H1 (cell line): ENCODE results near the gene HAUS2. TPM values are rescaled to one million over a fixed set of nuclear protein-coding genes. Genes with fewer than 3 reads are reported as not detected.

Experiments used
- CTCF ChIA-PET: fragments of 300-600 bp; sonication (Branson Sonifier 250); formaldehyde crosslinking; loops from one replicate; lab custom pipeline; 2021; ENCODE audit not compliant: partially characterized antibody; lab: Charles Lee
- POLR2A ChIA-PET: fragments of 300-600 bp; sonication (Branson Sonifier 250); formaldehyde crosslinking; loops from one replicate; lab custom pipeline; 2021; ENCODE audit warnings: inconsistent platforms; ENCODE audit not compliant: partially characterized antibody; lab: Charles Lee
- DNase-seq, 2 experiments: peaks; one replicate each; pipeline versions ENCODE4 v3.0.0 to v3.0.0-alpha.2; 2010 to 2022; ENCODE audit warnings: low spot score in 2 of 2, low read depth in 1 of 2, mixed read lengths in 1 of 2
- FAIRE-seq: peaks from 2 replicates; lab custom pipeline; 2011; peaks lifted over from hg19 to GRCh38; lab: Jason Lieb, UNC
- H2AFZ ChIP-seq: 2 replicates; pipeline ENCODE4 v1.8.1; 2012; ENCODE audit warnings: low read length, inconsistent platforms
- H2AK5ac ChIP-seq: 2 replicates; pipeline ENCODE4 v1.6.1; 2013; ENCODE audit warnings: low read depth, low read length
- H2BK120ac ChIP-seq: replicated peaks from 2 replicates; pipeline ENCODE3; 2013; ENCODE audit warnings: low read depth, low read length, inconsistent platforms
- H2BK12ac ChIP-seq: 2 replicates; pipeline ENCODE4 v1.6.1; 2013; ENCODE audit warnings: low read depth, low read length
- H2BK15ac ChIP-seq: 2 replicates; pipeline ENCODE4 v1.6.1; 2013; ENCODE audit warnings: low read length
- H2BK20ac ChIP-seq: 2 replicates; pipeline ENCODE4 v1.6.1; 2013; ENCODE audit warnings: low read length
- H2BK5ac ChIP-seq: 2 replicates; pipeline ENCODE4 v1.6.1; 2013; ENCODE audit warnings: low read depth, low read length
- H3K14ac ChIP-seq: 2 replicates; pipeline ENCODE4 v1.6.1; 2013; ENCODE audit warnings: inconsistent platforms; ENCODE audit not compliant: insufficient read length
- H3K18ac ChIP-seq: 2 replicates; pipeline ENCODE4 v1.6.1; 2013; ENCODE audit warnings: low read length; ENCODE audit errors: extremely low read depth
- H3K23ac ChIP-seq: 2 replicates; pipeline ENCODE4 v1.6.1; 2013; ENCODE audit warnings: inconsistent platforms; ENCODE audit not compliant: insufficient read length
- H3K23me2 ChIP-seq: 2 replicates; pipeline ENCODE4 v1.6.1; 2013; ENCODE audit warnings: low read depth, low read length
- H3K27ac ChIP-seq: 2 replicates; pipeline ENCODE4 v1.6.1; 2011; ENCODE audit warnings: low read depth, low read length, inconsistent platforms
- H3K27me3 ChIP-seq, 4 experiments: replicated peaks in 1 of 4; 1 replicate in 1 of 4; 2 replicates in 3 of 4; pipeline versions ENCODE4 v1.6.1 to v1.8.1; 2011 to 2013; ENCODE audit warnings: low read length in 3 of 4, mild to moderate bottlenecking in 3 of 4, inconsistent platforms in 2 of 4, mixed read lengths in 2 of 4, moderate library complexity in 1 of 4; ENCODE audit not compliant: control insufficient read depth in 3 of 4, insufficient read depth in 3 of 4; ENCODE audit errors: extremely low read depth in 1 of 4
- H3K36me3 ChIP-seq, 4 experiments: 2 replicates each; pipeline versions ENCODE4 v1.6.1 to v1.8.1; 2011 to 2013; ENCODE audit warnings: mild to moderate bottlenecking in 4 of 4, low read length in 3 of 4, moderate library complexity in 2 of 4, control low read depth in 1 of 4, inconsistent platforms in 1 of 4; ENCODE audit not compliant: insufficient read depth in 4 of 4, control insufficient read depth in 2 of 4
- H3K4ac ChIP-seq: replicated peaks from 2 replicates; pipeline ENCODE3; 2013; ENCODE audit warnings: low read length, low read depth, mixed read lengths, inconsistent platforms; ENCODE audit not compliant: insufficient read length
- H3K4me1 ChIP-seq, 4 experiments: replicated peaks in 1 of 4; 1 replicate in 1 of 4; 2 replicates in 3 of 4; pipeline versions ENCODE4 v1.6.1 to v1.8.1; 2011 to 2013; ENCODE audit warnings: low read length in 3 of 4, inconsistent platforms in 2 of 4, mixed read lengths in 1 of 4; ENCODE audit not compliant: insufficient read depth in 4 of 4, control insufficient read depth in 3 of 4
- H3K4me2 ChIP-seq, 2 experiments: 2 replicates each; pipeline versions ENCODE4 v1.6.1 to v1.8.1; 2011 to 2013; ENCODE audit warnings: low read depth in 2 of 2, low read length in 2 of 2, control low read depth in 1 of 2, inconsistent platforms in 1 of 2, mild to moderate bottlenecking in 1 of 2; ENCODE audit not compliant: insufficient read depth in 1 of 2
- H3K4me3 ChIP-seq, 4 experiments: fragments of 200-600, 300-600 bp in 1 of 4; sonication (generic), shearing (Covaris generic), sonication (Bioruptor Twin) in 1 of 4; 2 replicates each; pipeline versions ENCODE4 v1.5.1 to v1.8.1; 2011 to 2016; ENCODE audit warnings: low read length in 4 of 4, low read depth in 3 of 4, control low read depth in 2 of 4, inconsistent platforms in 2 of 4, mild to moderate bottlenecking in 2 of 4, mixed read lengths in 1 of 4, moderate library complexity in 1 of 4; ENCODE audit not compliant: insufficient read depth in 2 of 4; ENCODE audit errors: extremely low read depth in 1 of 4
- H3K56ac ChIP-seq: replicated peaks from 2 replicates; pipeline ENCODE3; 2013; ENCODE audit warnings: low read depth, mild to moderate bottlenecking, mixed read lengths, low read length, inconsistent platforms; ENCODE audit not compliant: insufficient read length
- H3K79me1 ChIP-seq: 2 replicates; pipeline ENCODE4 v1.6.1; 2013; ENCODE audit warnings: low read depth, low read length, control low read depth
- H3K79me2 ChIP-seq, 2 experiments: 2 replicates each; pipeline versions ENCODE4 v1.6.1 to v1.8.1; 2012 to 2013; ENCODE audit warnings: low read length in 2 of 2, mild to moderate bottlenecking in 2 of 2, inconsistent platforms in 1 of 2; ENCODE audit not compliant: insufficient read depth in 2 of 2, control insufficient read depth in 1 of 2
- H3K9ac ChIP-seq, 4 experiments: replicated peaks in 1 of 4; 1 replicate in 1 of 4; 2 replicates in 3 of 4; pipeline versions ENCODE4 v1.6.1 to v1.8.1; 2011 to 2013; ENCODE audit warnings: low read depth in 3 of 4, low read length in 3 of 4, control low read depth in 2 of 4, mild to moderate bottlenecking in 2 of 4, moderate library complexity in 2 of 4, inconsistent platforms in 1 of 4; ENCODE audit errors: extremely low read depth in 1 of 4
- H3K9me3 ChIP-seq, 2 experiments: 2 replicates each; pipeline versions ENCODE4 v1.6.1 to v1.8.1; 2012 to 2013; ENCODE audit warnings: mild to moderate bottlenecking in 2 of 2, moderate library complexity in 2 of 2, control low read depth in 1 of 2, inconsistent platforms in 1 of 2, low read depth in 1 of 2, low read length in 1 of 2, mixed read lengths in 1 of 2; ENCODE audit not compliant: insufficient read depth in 2 of 2
- H4K20me1 ChIP-seq, 2 experiments: replicated peaks in 1 of 2; 2 replicates each; pipeline versions ENCODE3 to v1.8.1; 2011 to 2013; ENCODE audit warnings: inconsistent platforms in 2 of 2, low read length in 2 of 2, mild to moderate bottlenecking in 1 of 2; ENCODE audit not compliant: insufficient read depth in 2 of 2, control insufficient read depth in 1 of 2
- H4K5ac ChIP-seq: 2 replicates; pipeline ENCODE4 v1.6.1; 2013; ENCODE audit warnings: low read length, low read depth, mixed read lengths, inconsistent platforms; ENCODE audit not compliant: insufficient read length
- H4K8ac ChIP-seq: 2 replicates; pipeline ENCODE4 v1.8.0; 2013; ENCODE audit warnings: mild to moderate bottlenecking, moderate library complexity, low read length, inconsistent platforms; ENCODE audit not compliant: insufficient read depth; ENCODE audit errors: extremely low read depth
- H4K91ac ChIP-seq: replicated peaks from 2 replicates; pipeline ENCODE3; 2013; ENCODE audit warnings: low read length, mixed read lengths, inconsistent platforms; ENCODE audit not compliant: insufficient read length
- ASH2L ChIP-seq: fragments of 200-600, 300-600 bp; sonication (generic); IDR thresholded peaks from one replicate; pipeline ENCODE4 v1.7.1; 2017; ENCODE audit warnings: low read length
- CBX5 ChIP-seq: fragments of 300-800, 300-1000 bp; sonication (generic); IDR thresholded peaks from 2 replicates; pipeline ENCODE4 v1.7.1; 2016; ENCODE audit warnings: antibody characterized with exemption, low read length, low read depth
- CHD1 ChIP-seq: IDR thresholded peaks from 2 replicates; pipeline ENCODE4 v1.6.1; 2012; ENCODE audit warnings: low read depth, low read length, improper control_type of control experiment
- KDM5A ChIP-seq: fragments of 200-600 bp; IDR thresholded peaks from 2 replicates; pipeline ENCODE4 v1.7.1; 2012; ENCODE audit warnings: mild to moderate bottlenecking, low read length, inconsistent platforms, mixed read lengths
- MAX ChIP-seq: IDR thresholded peaks from 2 replicates; pipeline ENCODE4 v1.6.1; 2012; ENCODE audit warnings: inconsistent platforms
- NANOG ChIP-seq: IDR thresholded peaks from 2 replicates; pipeline ENCODE4 v1.6.1; 2011; ENCODE audit warnings: low read length, low read depth, mild to moderate bottlenecking, inconsistent platforms; ENCODE audit not compliant: insufficient read depth, poor library complexity, severe bottlenecking
- POU5F1 ChIP-seq: IDR thresholded peaks from 2 replicates; pipeline ENCODE4 v1.6.1; 2011; ENCODE audit warnings: low read depth, mild to moderate bottlenecking, low read length, moderate library complexity
- RNF2 ChIP-seq: fragments of 200-900, 300-1000 bp; sonication (generic); IDR thresholded peaks from 2 replicates; pipeline ENCODE4 v1.7.1; 2016; ENCODE audit warnings: borderline replicate concordance, low read depth, mild to moderate bottlenecking, antibody characterized with exemption, low read length; ENCODE audit not compliant: poor library complexity, severe bottlenecking; ENCODE audit errors: missing control alignments
- SAP30 ChIP-seq: fragments of 300-600 bp; sonication (generic); IDR thresholded peaks from 2 replicates; pipeline ENCODE4 v1.7.1; 2012; ENCODE audit warnings: low read length, moderate library complexity, mild to moderate bottlenecking, inconsistent platforms; ENCODE audit not compliant: insufficient read depth, insufficient replicate concordance
- SIX5 ChIP-seq: IDR thresholded peaks from 2 replicates; pipeline ENCODE4 v1.6.1; 2011; ENCODE audit warnings: mild to moderate bottlenecking, low read depth, low read length
- SP1 ChIP-seq: IDR thresholded peaks from 2 replicates; pipeline ENCODE4 v1.6.1; 2011; ENCODE audit warnings: low read depth, low read length
- TEAD4 ChIP-seq: IDR thresholded peaks from 2 replicates; pipeline ENCODE4 v1.6.1; 2012; ENCODE audit warnings: low read depth, low read length, inconsistent platforms, mixed read lengths
- WGBS, 2 experiments: shearing (Covaris generic) in 1 of 2; methylation state at CpG; one replicate each; pipeline versions ENCODE4 v1.1.6 to v1.1.7; 2013 to 2015; ENCODE audit warnings: low lambda C conversion rate in 2 of 2, mixed read lengths in 2 of 2, inconsistent platforms in 1 of 2, low coverage in 1 of 2, missing lambda C conversion rate in 1 of 2; ENCODE audit not compliant: insufficient replicate concordance in 2 of 2, insufficient coverage in 1 of 2, insufficient read length in 1 of 2; ENCODE audit errors: extremely low coverage in 1 of 2, missing lambda C conversion rate in 1 of 2; 5-methylcytosine and 5-hydroxymethylcytosine counted together
- polyA plus RNA-seq, 7 experiments: library from polyadenylated mRNA; depleted of rRNA in 3 of 7; stranded (reverse) in 5 of 7; unstranded in 2 of 7; fragments of >200 nt in 5 of 7; fragments of 200-250 nt in 2 of 7; gene quantifications; 1 replicate in 5 of 7; 2 replicates in 1 of 7; 4 replicates in 1 of 7; pipeline versions ENCODE4 v1.2.1 to v1.2.3, GENCODE V29; 2011 to 2013; ENCODE audit warnings: missing spikeins in 2 of 7, mixed read lengths in 2 of 7
- total RNA-seq: library from RNA; stranded (reverse); fragmentation: NEBNext Ultra II Directional; extraction: Animal tissue kit (Norgen Biotek cat#: 25700); gene quantifications from 2 replicates; pipeline ENCODE4 v1.2.1, GENCODE V29; 2021
- TF ChIP-seq, protein P1 (sequence below): IDR thresholded peaks from 2 replicates; pipeline ENCODE4 v1.6.1; 2011; ENCODE audit warnings: low read length, improper control_type of control experiment

HAUS2 gene
- total and polyA plus RNA-seq, 2 of the 8 experiments (the other 6 are each of a cell fraction or from before 2014, with no cell fraction given): 12.1 to 33.5 TPM

DNA sequence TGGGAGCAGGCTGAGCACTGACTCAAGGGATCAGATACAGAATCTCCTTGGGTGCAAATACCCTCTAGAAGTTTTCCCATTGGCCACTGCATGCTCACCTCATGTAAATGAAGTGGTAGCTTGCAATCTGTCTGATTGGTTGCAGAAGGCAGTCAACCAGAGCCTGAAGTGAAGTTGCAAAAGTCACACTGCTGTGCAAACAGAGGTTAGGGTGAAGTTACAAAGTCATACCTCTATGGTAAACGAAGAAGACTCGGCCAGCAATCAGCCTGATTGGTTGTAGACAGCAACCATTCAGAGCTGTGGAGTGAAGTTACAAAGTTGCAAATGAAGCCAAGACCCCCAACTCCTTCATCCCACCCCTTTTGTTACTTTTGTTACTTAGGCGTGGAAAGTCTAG, 53.9 kb downstream of the HAUS2 start:
- Histone ChIP-seq H3K9me3 (peaks cover 4 to 8% of the 10 kb centered on the region in 2 experiments; a peak in 2 of 4 replicates), H3K4me3 (no peak overlapping the region), H3K27ac (no peak overlapping the region), H4K20me1 (no peaks in the 10 kb centered on the region), H3K18ac (no peak overlapping the region), H3K27me3 (no peaks in the 10 kb centered on the region), H4K91ac (no peak overlapping the region), H3K23me2 (no peaks in the 10 kb centered on the region), H2AK5ac (no peak overlapping the region), H2AFZ (no peak overlapping the region), H2BK20ac (no peak overlapping the region), H2BK5ac (no peak overlapping the region), H3K9ac (no peak overlapping the region), H3K23ac (no peak overlapping the region), H3K56ac (no peak overlapping the region), H3K4ac (no peak overlapping the region), H2BK120ac (no peak overlapping the region), H4K8ac (no peak overlapping the region), H2BK15ac (no peak overlapping the region), H3K4me2 (no peak overlapping the region), H3K36me3 (peaks cover 0 to 9% (median 0%) of the 10 kb centered on the region in 4 experiments; a peak in 2 of 8 replicates), H3K79me2 (no peaks in the 10 kb centered on the region), H3K79me1 (0 out of 2 replicates have a peak, but pooled peaks cover 2% of the 10 kb centered on the region), H2BK12ac (no peak overlapping the region), H3K14ac (no peak overlapping the region), H4K5ac (no peak overlapping the region), H3K4me1 (peaks cover 0 to 3% (median 0%) of the 10 kb centered on the region in 4 experiments; a peak in 1 of 7 replicates)
- DNase-seq: no peak
- POLR2A ChIA-PET: no interaction called here
- TF ChIP-seq CBX5 (no peak), RNF2 (no peak), ASH2L (no peak), SAP30 (no peak), POU5F1 (no peak), SP1 (no peak), TEAD4 (no peak), CHD1 (no peak), KDM5A (no peak), MAX (no peak), SIX5 (no peak), NANOG (no peak)
- TF ChIP-seq, protein P1, sequence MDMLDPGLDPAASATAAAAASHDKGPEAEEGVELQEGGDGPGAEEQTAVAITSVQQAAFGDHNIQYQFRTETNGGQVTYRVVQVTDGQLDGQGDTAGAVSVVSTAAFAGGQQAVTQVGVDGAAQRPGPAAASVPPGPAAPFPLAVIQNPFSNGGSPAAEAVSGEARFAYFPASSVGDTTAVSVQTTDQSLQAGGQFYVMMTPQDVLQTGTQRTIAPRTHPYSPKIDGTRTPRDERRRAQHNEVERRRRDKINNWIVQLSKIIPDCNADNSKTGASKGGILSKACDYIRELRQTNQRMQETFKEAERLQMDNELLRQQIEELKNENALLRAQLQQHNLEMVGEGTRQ: no peak
- FAIRE-seq: no peak
- WGBS, 2 experiments: 93% methylated on average over 3 of the region's 3 CpGs; no CpG with 5 or more reads in 1 of the 2 experiments
- CTCF ChIA-PET: interaction anchor here (1.4 kb wide), 1 partner anchor 10 kb away, joined by 7 read pairs; no protein-coding TSS in a partner anchor
